ENCODE results near the gene OR51V1. TPM values are rescaled to one million over a fixed set of nuclear protein-coding genes. Genes with fewer than 3 reads are reported as not detected.

OR51V1 gene
- total RNA-seq, 4 donors from 2014 or later: not detected

GRCh38 chr11:5229356-5229755 lies 28.9 kb upstream of the OR51V1 start:
- DNase-seq (ENCODE audit: low spot score in 2 of 2): no peak
- intact Hi-C loops (cut with DNase I; ENCODE audit: low total_unique reads): no loop called here
- 71 to 75% methylated on average over 1 of the region's 1 CpG for WGBS, 2 donors
- TF ChIP-seq CTCF (IDR thresholded peaks at IDR 0.05) (no peak), POLR2A (IDR thresholded peaks at IDR 0.05) (no peak)
- no peak overlapping the region for H3K4me3 ChIP-seq (ENCODE audit: low read depth, poor library complexity, severe bottlenecking)

- 34 to 43% methylated on average over 5 of the region's 5 CpGs for WGBS, 2 donors
- H3K4me3 ChIP-seq (ENCODE audit: low read depth, poor library complexity, severe bottlenecking): no peak overlapping the region
- no peak for DNase-seq (ENCODE audit: low spot score in 2 of 2)
- no peak for TF ChIP-seq POLR2A (IDR thresholded peaks at IDR 0.05)
- TF ChIP-seq CTCF (IDR thresholded peaks at IDR 0.05): no peak
- intact Hi-C loops (cut with DNase I; ENCODE audit: low total_unique reads): no loop called here
These were observed 27.6 kb upstream of the OR51V1 start for GRCh38 chr11:5228124-5228523.

GRCh38 chr11:5227681-5228080 lies 27.2 kb upstream of the OR51V1 start:
- TF ChIP-seq CTCF (IDR thresholded peaks at IDR 0.05) (no peak), POLR2A (IDR thresholded peaks at IDR 0.05) (no peak)
- no peak for DNase-seq (ENCODE audit: low spot score in 2 of 2)
- H3K4me3 ChIP-seq (ENCODE audit: low read depth, poor library complexity, severe bottlenecking): no peak overlapping the region
- intact Hi-C loops (cut with DNase I; ENCODE audit: low total_unique reads): no loop called here
- 38 to 41% methylated on average over 1 of the region's 1 CpG for whole genome bisulfite sequencing, 2 donors

- intact Hi-C loops (cut with DNase I; ENCODE audit: low total_unique reads): no loop called here
- WGBS, 2 donors: 69 to 75% methylated on average over 3 of the region's 3 CpGs
- H3K4me3 ChIP-seq (ENCODE audit: low read depth, poor library complexity, severe bottlenecking): no peak within 1 kb of the TSS
- DNase-seq (ENCODE audit: low spot score in 2 of 2): no peak
- TF ChIP-seq POLR2A (IDR thresholded peaks at IDR 0.05) (no peak), CTCF (IDR thresholded peaks at IDR 0.05) (no peak)
These were observed 26.3 kb upstream of the OR51V1 start, which contains the start of gene HBB for GRCh38 chr11:5226732-5227310. Gene HBB (minus strand): TSS chr11:5227071. CDS start chr11:5227021, 50 bp downstream.

- no peak for TF ChIP-seq POLR2A (IDR thresholded peaks at IDR 0.05)
- no peak for TF ChIP-seq CTCF (IDR thresholded peaks at IDR 0.05)
- DNase-seq (ENCODE audit: low spot score in 2 of 2): no peak
- no peak overlapping the region for H3K4me3 ChIP-seq (ENCODE audit: low read depth, poor library complexity, severe bottlenecking)
- intact Hi-C loops (cut with DNase I; ENCODE audit: low total_unique reads): no loop called here
- 58 to 61% methylated on average over 2 of the region's 2 CpGs for WGBS, 2 donors
These were observed 25.0 kb upstream of the OR51V1 start for GRCh38 chr11:5225480-5225871.
